H9 (cell line): ENCODE results near the gene PIP5KL1. TPM values are rescaled to one million over a fixed set of nuclear protein-coding genes. Genes with fewer than 3 reads are reported as not detected.

Experiments used
- DNase-seq: peaks from one replicate; pipeline ENCODE4 v3.0.0-alpha.2; 2017
- H2AFZ ChIP-seq: one replicate; pipeline ENCODE4 v1.6.1; 2013; ENCODE audit warnings: mild to moderate bottlenecking, low read length, control low read depth, moderate library complexity
- H2AK5ac ChIP-seq: 2 replicates; pipeline ENCODE4 v1.6.1; 2013; ENCODE audit warnings: low read length, control low read depth, mixed read lengths; ENCODE audit not compliant: insufficient read length
- H2BK120ac ChIP-seq: one replicate; pipeline ENCODE4 v1.6.1; 2013; ENCODE audit warnings: low read depth, mild to moderate bottlenecking, low read length, control low read depth, inconsistent platforms; ENCODE audit not compliant: poor library complexity, severe bottlenecking
- H2BK12ac ChIP-seq: 2 replicates; pipeline ENCODE4 v1.6.1; 2013; ENCODE audit warnings: low read length, control low read depth, mixed read lengths, low read depth; ENCODE audit not compliant: insufficient read length
- H2BK15ac ChIP-seq: 2 replicates; pipeline ENCODE4 v1.6.1; 2013; ENCODE audit warnings: low read depth, low read length, control low read depth
- H2BK20ac ChIP-seq: one replicate; pipeline ENCODE4 v1.6.1; 2013; ENCODE audit warnings: low read depth, mild to moderate bottlenecking, low read length, control low read depth, inconsistent platforms; ENCODE audit not compliant: poor library complexity, severe bottlenecking
- H2BK5ac ChIP-seq: 2 replicates; pipeline ENCODE4 v1.6.1; 2013; ENCODE audit warnings: low read length, control low read depth, mixed read lengths; ENCODE audit not compliant: insufficient read length
- H3K14ac ChIP-seq: 2 replicates; pipeline ENCODE4 v1.6.1; 2013; ENCODE audit warnings: low read length, control low read depth; ENCODE audit not compliant: insufficient read depth
- H3K18ac ChIP-seq: 2 replicates; pipeline ENCODE4 v1.6.1; 2013; ENCODE audit warnings: low read depth, mild to moderate bottlenecking, mixed read lengths, low read length, control low read depth; ENCODE audit not compliant: insufficient read length
- H3K23ac ChIP-seq: 2 replicates; pipeline ENCODE4 v1.6.1; 2013; ENCODE audit warnings: low read length, control low read depth, mixed read lengths, low read depth; ENCODE audit not compliant: insufficient read length
- H3K23me2 ChIP-seq: 2 replicates; pipeline ENCODE4 v1.6.1; 2013; ENCODE audit warnings: low read depth, mild to moderate bottlenecking, mixed read lengths, low read length, control low read depth; ENCODE audit not compliant: insufficient read length, poor library complexity, severe bottlenecking
- H3K27ac ChIP-seq: 2 replicates; pipeline ENCODE4 v1.5.1; 2013; ENCODE audit warnings: low read length, control low read depth, mixed read lengths, low read depth; ENCODE audit not compliant: insufficient read length
- H3K27me3 ChIP-seq: 2 replicates; pipeline ENCODE4 v1.6.1; 2013; ENCODE audit warnings: low read length, control low read depth, inconsistent platforms; ENCODE audit not compliant: insufficient read depth
- H3K4ac ChIP-seq: 2 replicates; pipeline ENCODE4 v1.6.1; 2013; ENCODE audit warnings: low read depth, mild to moderate bottlenecking, control low read depth, inconsistent platforms, low read length, moderate library complexity
- H3K4me1 ChIP-seq: 2 replicates; pipeline ENCODE4 v1.6.1; 2013; ENCODE audit warnings: low read length, control low read depth, inconsistent platforms; ENCODE audit not compliant: insufficient read depth
- H3K4me2 ChIP-seq: 2 replicates; pipeline ENCODE4 v1.6.1; 2013; ENCODE audit warnings: low read length, control low read depth, mixed read lengths; ENCODE audit not compliant: insufficient read length, insufficient read depth
- H3K56ac ChIP-seq: 2 replicates; pipeline ENCODE4 v1.6.1; 2013; ENCODE audit warnings: low read depth, mild to moderate bottlenecking, mixed read lengths, low read length, control low read depth; ENCODE audit not compliant: insufficient read length
- H3K79me1 ChIP-seq: 2 replicates; pipeline ENCODE4 v1.6.1; 2013; ENCODE audit warnings: low read depth, mild to moderate bottlenecking, moderate library complexity, low read length, control low read depth, inconsistent platforms; ENCODE audit not compliant: insufficient read depth, poor library complexity, severe bottlenecking
- H3K79me2 ChIP-seq: 2 replicates; pipeline ENCODE4 v1.6.1; 2013; ENCODE audit warnings: low read length, control low read depth, inconsistent platforms; ENCODE audit not compliant: insufficient read depth
- H3K9ac ChIP-seq: 2 replicates; pipeline ENCODE4 v1.6.1; 2013; ENCODE audit warnings: low read length, control low read depth, mixed read lengths; ENCODE audit not compliant: insufficient read length; ENCODE audit errors: extremely low read depth
- H3K9me3 ChIP-seq: one replicate; pipeline ENCODE4 v1.6.1; 2013; ENCODE audit warnings: low read depth, low read length, inconsistent platforms; ENCODE audit not compliant: control insufficient read depth
- H3T11ph ChIP-seq: one replicate; pipeline ENCODE4 v1.6.1; 2013; ENCODE audit warnings: mild to moderate bottlenecking, low read length, control low read depth, inconsistent platforms
- H4K20me1 ChIP-seq: one replicate; pipeline ENCODE4 v1.6.1; 2013; ENCODE audit not compliant: control insufficient read depth, insufficient read length, insufficient read depth
- H4K5ac ChIP-seq: 2 replicates; pipeline ENCODE4 v1.6.1; 2013; ENCODE audit warnings: low read depth, mild to moderate bottlenecking, mixed read lengths, low read length, control low read depth; ENCODE audit not compliant: insufficient read length
- H4K8ac ChIP-seq: replicated peaks from 2 replicates; pipeline ENCODE4 v1.6.1; 2013; ENCODE audit warnings: low read length, control low read depth, mixed read lengths, low read depth; ENCODE audit not compliant: insufficient read length
- H4K91ac ChIP-seq: 2 replicates; pipeline ENCODE4 v1.6.1; 2013; ENCODE audit warnings: low read depth, mild to moderate bottlenecking, moderate library complexity, mixed read lengths, low read length, control low read depth; ENCODE audit not compliant: insufficient read length
- H3K27ac Mint-ChIP-seq, 3 experiments: 2 replicates in 2 of 3; 3 replicates in 1 of 3; pipeline ENCODE4 v1.8.0; 2020 to 2021; ENCODE audit warnings: mixed read lengths in 3 of 3, mild to moderate bottlenecking in 1 of 3, moderate library complexity in 1 of 3
- H3K27me3 Mint-ChIP-seq: 2 replicates; pipeline ENCODE4 v1.8.0; 2021; ENCODE audit warnings: low read depth, mild to moderate bottlenecking, moderate library complexity, mixed read lengths
- H3K36me3 Mint-ChIP-seq, 3 experiments: 2 replicates in 2 of 3; 3 replicates in 1 of 3; pipeline ENCODE4 v1.8.0; 2020 to 2021; ENCODE audit warnings: low read depth in 3 of 3, mixed read lengths in 3 of 3; ENCODE audit not compliant: insufficient read depth in 1 of 3
- H3K4me1 Mint-ChIP-seq, 2 experiments: 2 replicates each; pipeline ENCODE4 v1.8.0; 2020; ENCODE audit warnings: mixed read lengths in 2 of 2
- H3K4me3 Mint-ChIP-seq, 2 experiments: 2 replicates in 1 of 2; 3 replicates in 1 of 2; pipeline ENCODE4 v1.8.0; 2020 to 2021; ENCODE audit warnings: mild to moderate bottlenecking in 2 of 2, mixed read lengths in 2 of 2, moderate library complexity in 1 of 2
- H3K9me3 Mint-ChIP-seq, 2 experiments: 2 replicates in 1 of 2; 3 replicates in 1 of 2; pipeline ENCODE4 v1.8.0; 2020; ENCODE audit warnings: mild to moderate bottlenecking in 2 of 2, mixed read lengths in 2 of 2, moderate library complexity in 1 of 2
- WGBS: extraction: QIAGEN DNeasy Blood & Tissue Kit; methylation state at CpG from one replicate; pipeline ENCODE4 v1.1.7; 2013; ENCODE audit warnings: missing lambda C conversion rate, low lambda C conversion rate, mixed read lengths; ENCODE audit not compliant: insufficient read length; ENCODE audit errors: extremely low coverage; 5-methylcytosine and 5-hydroxymethylcytosine counted together
- total RNA-seq: library from RNA; stranded (reverse); gene quantifications from 2 replicates; pipeline ENCODE4 v1.2.1, GENCODE V29; 2021
- TF ChIP-seq, protein P1 (sequence below): fragments of 200-600 bp; sonication (generic); conservative IDR thresholded peaks from 3 replicates; pipeline ENCODE4 v1.8.0; 2021; ENCODE audit warnings: antibody characterized with exemption, mild to moderate bottlenecking

The PIP5KL1 gene
- total RNA-seq, 1 experiment from 2014 or later: 11.6 TPM

DNA sequence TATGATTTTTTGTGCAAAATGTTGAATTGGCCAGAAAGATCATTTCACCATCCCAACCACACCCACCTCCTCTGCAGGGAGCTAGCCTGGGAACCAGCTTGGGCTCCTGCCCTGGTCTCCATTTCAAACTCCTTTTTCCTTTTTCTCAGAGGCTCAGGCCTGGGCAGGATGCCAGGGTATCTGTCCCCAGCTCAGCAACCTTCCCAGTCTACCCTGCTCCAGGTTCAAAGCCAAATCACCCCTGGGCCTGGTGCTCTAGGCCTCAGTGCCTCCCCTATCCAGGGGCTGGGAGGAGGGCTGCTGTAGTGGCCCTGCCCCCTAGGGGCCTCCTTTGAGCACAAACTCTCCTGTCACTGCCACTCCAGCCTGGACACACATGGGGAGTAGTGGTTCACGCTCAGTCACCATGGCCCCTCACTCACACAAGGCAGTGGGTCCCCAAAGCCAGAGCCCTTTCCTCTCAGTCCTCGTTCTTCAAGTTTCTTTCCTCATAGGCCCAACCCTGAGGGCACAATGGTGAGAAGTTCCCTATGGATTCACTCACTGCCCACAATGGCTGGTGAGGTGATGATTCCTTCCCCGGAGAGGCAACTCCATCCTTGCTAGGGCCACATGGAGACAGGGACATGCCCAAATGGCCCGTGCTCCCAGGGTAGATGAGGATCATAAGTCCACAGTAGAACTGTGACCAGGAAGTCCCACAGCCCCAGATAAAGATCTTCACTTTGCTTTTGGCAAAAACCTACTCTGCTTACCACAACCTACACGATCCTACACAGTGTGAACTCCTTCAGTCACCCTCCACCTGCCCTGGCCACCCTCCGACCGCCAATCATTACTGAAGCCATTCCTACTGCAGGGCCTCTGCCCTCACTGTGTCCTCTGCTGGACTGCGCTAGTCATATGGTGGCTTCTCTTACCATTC lies 12.1 kb downstream of the PIP5KL1 start:
- peaks cover 2% of the 10 kb centered on the region; the same call in 1 of the 2 replicates for H3K27me3 ChIP-seq
- DNase-seq: peak; percentile 71

More for the DNA sequence above, 12.1 kb downstream of the PIP5KL1 start:
- H3K9ac ChIP-seq: no peak overlapping the region
- Mint-ChIP-seq H3K4me3 (peak overlapping the region in 1 of 2 experiments; percentile 54; a peak in 2 of 5 replicates), H3K9me3 (no peaks in the 10 kb centered on the region; a peak in 1 of 5 replicates), H3K36me3 (peaks cover 0 to 5% (median 0%) of the 10 kb centered on the region in 3 experiments; a peak in 3 of 7 replicates), H3K27me3 (peaks cover 26% of the 10 kb centered on the region), H3K27ac (no peak overlapping the region; a peak in 1 of 7 replicates), H3K4me1 (peaks cover 15 to 17% of the 10 kb centered on the region in 2 experiments)
- WGBS: no CpG with 5 or more reads among the region's 8 CpGs
- H2AK5ac ChIP-seq: no peak overlapping the region
- no peak overlapping the region for H3K4ac ChIP-seq
- H2BK15ac ChIP-seq: no peak overlapping the region
- no peak overlapping the region for H3K14ac ChIP-seq
- no peak overlapping the region for H2AFZ ChIP-seq
- no peaks in the 10 kb centered on the region for H3K9me3 ChIP-seq
- H4K91ac ChIP-seq: no peak overlapping the region
- peaks cover 2% of the 10 kb centered on the region for H4K20me1 ChIP-seq
- no peaks in the 10 kb centered on the region for H3K79me1 ChIP-seq
- no peak overlapping the region for H4K8ac ChIP-seq
- H3K79me2 ChIP-seq: no peaks in the 10 kb centered on the region
- no peak overlapping the region for H4K5ac ChIP-seq
- no peak overlapping the region for H3K18ac ChIP-seq
- TF ChIP-seq, protein P1, sequence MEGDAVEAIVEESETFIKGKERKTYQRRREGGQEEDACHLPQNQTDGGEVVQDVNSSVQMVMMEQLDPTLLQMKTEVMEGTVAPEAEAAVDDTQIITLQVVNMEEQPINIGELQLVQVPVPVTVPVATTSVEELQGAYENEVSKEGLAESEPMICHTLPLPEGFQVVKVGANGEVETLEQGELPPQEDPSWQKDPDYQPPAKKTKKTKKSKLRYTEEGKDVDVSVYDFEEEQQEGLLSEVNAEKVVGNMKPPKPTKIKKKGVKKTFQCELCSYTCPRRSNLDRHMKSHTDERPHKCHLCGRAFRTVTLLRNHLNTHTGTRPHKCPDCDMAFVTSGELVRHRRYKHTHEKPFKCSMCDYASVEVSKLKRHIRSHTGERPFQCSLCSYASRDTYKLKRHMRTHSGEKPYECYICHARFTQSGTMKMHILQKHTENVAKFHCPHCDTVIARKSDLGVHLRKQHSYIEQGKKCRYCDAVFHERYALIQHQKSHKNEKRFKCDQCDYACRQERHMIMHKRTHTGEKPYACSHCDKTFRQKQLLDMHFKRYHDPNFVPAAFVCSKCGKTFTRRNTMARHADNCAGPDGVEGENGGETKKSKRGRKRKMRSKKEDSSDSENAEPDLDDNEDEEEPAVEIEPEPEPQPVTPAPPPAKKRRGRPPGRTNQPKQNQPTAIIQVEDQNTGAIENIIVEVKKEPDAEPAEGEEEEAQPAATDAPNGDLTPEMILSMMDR: peak; percentile 55
- H3K56ac ChIP-seq: no peak overlapping the region
- no peak overlapping the region for H3K23ac ChIP-seq
- H2BK20ac ChIP-seq: no peak overlapping the region
- H2BK120ac ChIP-seq: no peak overlapping the region
- no peak overlapping the region for H3K27ac ChIP-seq
- H2BK5ac ChIP-seq: no peak overlapping the region
- no peak overlapping the region for H3T11ph ChIP-seq
- H3K4me1 ChIP-seq: peaks cover 2% of the 10 kb centered on the region; the same call in 1 of the 2 replicates
- H3K4me2 ChIP-seq: no peak overlapping the region
- peaks cover 5% of the 10 kb centered on the region for H3K23me2 ChIP-seq
- no peak overlapping the region for H2BK12ac ChIP-seq
